Measurements from ENCODE around the gene ANO8. TPM values are rescaled to one million over a fixed set of nuclear protein-coding genes. Genes with fewer than 3 reads are reported as not detected.
"Not testable (repeated sequence)": the region's sequence is repeated elsewhere in the genome, so short reads cannot be mapped to it uniquely, and the experiment has no call there.

The ANO8 gene
- total RNA-seq, 1 experiment from 2014 or later: 2.3 TPM

GRCh38 chr19:17311455-17312188 is 23.0 kb downstream of the ANO8 start:
- DNase-seq (ENCODE audit: low read depth): peak; percentile 44

- no peak for DNase-seq (ENCODE audit: low read depth)
Measured at GRCh38 chr19:17309965-17310461, 24.6 kb downstream of the ANO8 start.

- peak; percentile 99 for DNase-seq (ENCODE audit: low read depth)
Measured at GRCh38 chr19:17309198-17309964, 25.3 kb downstream of the ANO8 start, which contains the start of gene DDA1. Gene DDA1, plus strand, starts transcription at chr19:17309563. Its CDS starts 92 bp downstream, at chr19:17309655.

- no peak for DNase-seq (ENCODE audit: low read depth)
Measured at GRCh38 chr19:17307876-17308377, 26.7 kb downstream of the ANO8 start.

GRCh38 chr19:17306285-17306714 is 28.4 kb downstream of the ANO8 start:
- DNase-seq (ENCODE audit: low read depth): no peak

GRCh38 chr19:17305517-17306284 is 29.0 kb downstream of the ANO8 start, which contains the start of gene MRPL34:
Gene MRPL34, plus strand, starts transcription at chr19:17305872. Its CDS starts 21 bp downstream, at chr19:17305893.
- DNase-seq (ENCODE audit: low read depth): peak; percentile 100

- DNase-seq (ENCODE audit: low read depth): no peak
Measured at GRCh38 chr19:17305216-17305516, 29.5 kb downstream of the ANO8 start.

- DNase-seq (ENCODE audit: low read depth): no peak
Measured at GRCh38 chr19:17304386-17305215, 30.1 kb downstream of the ANO8 start.

GRCh38 chr19:17303940-17304267 is 30.8 kb downstream of the ANO8 start:
- DNase-seq (ENCODE audit: low read depth): no peak

GRCh38 chr19:17303167-17303939 is 31.3 kb downstream of the ANO8 start, which contains the start of gene ABHD8:
Gene ABHD8, minus strand, starts transcription at chr19:17303425. Its CDS starts 1,809 bp downstream, at chr19:17301616.
- no peak for DNase-seq (ENCODE audit: low read depth)

- DNase-seq (ENCODE audit: low read depth): no peak
Measured at GRCh38 chr19:17302391-17303166, 32.1 kb downstream of the ANO8 start.

GRCh38 chr19:17300992-17301619 is 33.5 kb downstream of the ANO8 start:
- no peak for DNase-seq (ENCODE audit: low read depth)

GRCh38 chr19:17296976-17297375 is 37.7 kb downstream of the ANO8 start:
- no peak for DNase-seq (ENCODE audit: low read depth)

GRCh38 chr19:17296273-17296672 is 38.4 kb downstream of the ANO8 start:
- DNase-seq (ENCODE audit: low read depth): peak; percentile 74

GRCh38 chr19:17295551-17295950 is 39.1 kb downstream of the ANO8 start:
- not testable (repeated sequence) for DNase-seq (ENCODE audit: low read depth)

GRCh38 chr19:17294051-17294891 is 40.4 kb downstream of the ANO8 start:
- DNase-seq (ENCODE audit: low read depth): no peak

GRCh38 chr19:17293605-17294004 is 41.0 kb downstream of the ANO8 start:
- DNase-seq (ENCODE audit: low read depth): no peak

All from HT1080 (cell line).